Fibroblast of pulmonary artery (primary cell): Measurements from ENCODE around the gene PRLR.
A peak's percentile ranks its signal among the peaks of the same experiment; 100 is the strongest.
"Not testable (repeated sequence)": the region's sequence is repeated elsewhere in the genome, so short reads cannot be mapped to it uniquely, and the experiment has no call there.

Source experiments
- DNase-seq: peaks from one replicate; pipeline ENCODE4 v3.0.0-alpha.2; 2010; ENCODE audit warnings: low read depth
- H3K4me3 ChIP-seq: replicated peaks from 2 replicates; pipeline ENCODE4 v1.5.1; 2011; ENCODE audit warnings: low read depth, mild to moderate bottlenecking, control low read depth, low read length, moderate library complexity
- CTCF ChIP-seq: IDR thresholded peaks from 2 replicates; pipeline ENCODE4 v1.5.1; 2011; ENCODE audit warnings: mild to moderate bottlenecking, control low read depth, low read length, inconsistent platforms; ENCODE audit errors: missing control alignments

Gene PRLR

DNA sequence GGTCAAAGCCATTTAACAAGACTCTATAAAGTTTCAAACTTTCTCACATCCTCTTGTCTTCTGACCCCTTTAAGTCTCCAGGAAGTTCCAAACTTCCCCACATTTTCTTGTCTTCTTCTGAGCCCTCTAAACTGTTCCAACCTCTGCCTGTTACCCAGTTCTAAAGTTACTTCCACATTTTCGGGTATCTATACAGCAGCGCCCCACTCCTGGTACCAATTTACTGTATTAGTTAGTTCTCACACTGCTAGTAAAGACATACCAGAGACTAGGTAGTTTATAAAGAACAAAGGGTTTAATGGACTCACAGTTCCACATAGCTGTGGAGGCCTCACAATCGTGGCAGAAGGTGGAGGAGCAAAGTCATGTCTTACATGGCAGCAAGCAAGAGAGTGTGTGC is 23.3 kb upstream of the PRLR start:
- no peak overlapping the region for H3K4me3 ChIP-seq
- DNase-seq = no peak
- no peak for TF ChIP-seq CTCF

DNA sequence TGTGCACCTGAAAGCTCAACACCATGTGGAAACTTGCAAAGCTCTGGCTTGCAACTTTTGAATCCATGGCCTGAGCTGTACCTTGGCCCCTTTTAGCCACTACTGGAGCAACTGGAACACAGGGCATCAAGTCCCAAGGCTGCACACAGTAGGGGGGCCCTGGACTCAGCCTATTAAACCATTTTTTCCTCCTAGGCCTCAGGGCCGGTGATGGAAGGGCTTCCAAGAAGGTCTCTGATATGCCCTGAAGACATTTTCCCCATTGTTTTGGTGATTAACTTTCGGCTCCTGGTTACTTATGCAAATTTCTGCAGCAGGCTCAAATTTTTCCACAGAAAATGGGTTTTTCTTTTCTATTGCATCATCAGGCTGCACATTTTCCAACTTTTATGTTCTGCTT is 22.7 kb upstream of the PRLR start:
- DNase-seq = no peak
- H3K4me3 ChIP-seq = no peak overlapping the region
- no peak for TF ChIP-seq CTCF

DNA sequence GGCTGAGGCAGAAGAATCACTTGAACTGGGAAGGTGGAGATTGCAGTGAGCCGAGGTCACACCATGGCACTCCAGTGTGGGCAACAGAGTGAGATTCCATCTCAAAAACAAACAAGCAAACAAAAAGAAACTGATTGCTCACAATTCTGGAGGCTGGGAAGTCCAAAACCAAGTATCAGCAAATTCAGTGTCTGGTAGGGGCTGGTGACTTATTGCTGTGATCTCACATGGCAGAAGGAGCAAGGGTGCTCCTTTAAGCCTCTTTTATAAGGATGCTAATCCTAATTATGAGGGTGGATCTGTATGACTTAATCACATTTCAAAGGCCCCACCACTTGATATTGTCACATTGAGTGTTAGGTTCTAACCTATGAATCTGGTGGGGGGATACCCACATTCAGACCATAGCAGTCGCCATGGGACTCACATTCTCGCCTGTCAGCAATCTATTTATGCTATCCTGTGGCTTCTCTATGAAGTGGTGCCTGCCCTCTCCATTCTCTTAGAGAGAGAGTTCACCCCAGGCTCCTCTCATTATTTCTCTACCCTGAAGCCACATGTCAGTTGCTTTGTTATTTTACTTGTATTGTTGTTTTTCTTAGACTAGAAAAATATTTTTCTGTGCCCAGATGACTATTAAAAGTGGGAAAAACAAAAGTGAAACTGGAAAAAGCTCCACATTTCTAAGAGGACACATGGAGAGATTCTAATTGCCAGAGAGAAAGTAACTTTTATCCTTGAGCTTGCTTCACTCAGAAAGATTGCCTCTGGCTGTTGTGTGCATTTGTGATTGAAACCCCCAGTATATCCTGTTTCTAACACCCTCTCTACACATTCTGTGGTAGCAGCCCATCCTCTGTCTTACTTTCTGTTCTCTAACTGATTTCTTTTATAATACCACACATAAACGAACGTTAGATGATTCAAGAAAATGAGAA is 18.8 kb upstream of the PRLR start:
- TF ChIP-seq CTCF = no peak
- peak overlapping the region; percentile 15 for H3K4me3 ChIP-seq
- no peak for DNase-seq

GRCh38 chr5:35247648-35248034 is 17.4 kb upstream of the PRLR start:
- TF ChIP-seq CTCF = no peak
- DNase-seq = peak; percentile 28
- no peak overlapping the region for H3K4me3 ChIP-seq

GRCh38 chr5:35246900-35247647 is 16.8 kb upstream of the PRLR start:
- no peak overlapping the region for H3K4me3 ChIP-seq
- TF ChIP-seq CTCF = no peak
- DNase-seq = peak; percentile 35

- H3K4me3 ChIP-seq = no peak overlapping the region
- TF ChIP-seq CTCF = no peak
- DNase-seq = no peak
These were observed 16.1 kb upstream of the PRLR start for GRCh38 chr5:35246411-35246810.

DNA sequence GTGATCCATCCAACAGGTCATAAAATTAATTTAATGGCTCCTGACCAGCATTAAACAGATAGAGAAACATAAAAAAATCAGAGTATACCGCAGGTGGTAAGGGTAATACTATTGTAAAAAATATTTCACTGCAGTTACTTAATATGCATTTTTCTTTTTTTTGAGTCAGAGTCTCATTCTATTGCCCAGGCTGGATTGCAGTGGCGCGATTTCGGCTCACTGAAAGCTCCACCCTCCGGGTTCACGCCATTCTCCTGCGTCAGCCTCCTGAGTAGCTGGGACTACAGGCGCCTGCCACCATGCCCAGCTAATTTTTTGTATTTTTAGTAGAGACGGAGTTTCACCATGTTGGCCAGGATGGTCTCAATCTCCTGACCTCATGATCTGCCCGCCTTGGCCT is 15.1 kb upstream of the PRLR start:
- H3K4me3 ChIP-seq, DNase-seq: not testable (repeated sequence)
